Measurements from ENCODE around the gene SLC4A3.

SLC4A3 gene

GRCh38 chr2:219627103-219628100 lies at the start of gene SLC4A3:
SLC4A3 (plus strand) TSS chr2:219627630; CDS start chr2:219627993, 363 bp downstream.
- DNase-seq (ENCODE audit: insufficient read length, low spot score) (peak; percentile 55), FAIRE-seq (peak; percentile 28)

GRCh38 chr2:219578811-219579613 lies 48.4 kb upstream of the SLC4A3 start:
- DNase-seq (ENCODE audit: insufficient read length, low spot score) (no peak), FAIRE-seq (no peak)

- no peak for DNase-seq (ENCODE audit: insufficient read length, low spot score)
- FAIRE-seq: no peak
Measured at GRCh38 chr2:219581346-219581745, 46.1 kb upstream of the SLC4A3 start.

GRCh38 chr2:219591091-219591490 lies 36.3 kb upstream of the SLC4A3 start:
- no peak for FAIRE-seq

GRCh38 chr2:219592736-219593135 lies 34.7 kb upstream of the SLC4A3 start:
- DNase-seq (ENCODE audit: insufficient read length, low spot score) (no peak), FAIRE-seq (no peak)

More at GRCh38 chr2:219591091-219591490, 36.3 kb upstream of the SLC4A3 start:
- DNase-seq (ENCODE audit: insufficient read length, low spot score): no peak

- no peak for DNase-seq (ENCODE audit: insufficient read length, low spot score)
- FAIRE-seq: no peak
Measured at GRCh38 chr2:219593154-219593553, 34.3 kb upstream of the SLC4A3 start.

- DNase-seq (ENCODE audit: insufficient read length, low spot score) (no peak), FAIRE-seq (no peak)
Measured at GRCh38 chr2:219595256-219595655, 32.2 kb upstream of the SLC4A3 start.

- DNase-seq (ENCODE audit: insufficient read length, low spot score): no peak
Measured at GRCh38 chr2:219596954-219597551, 30.4 kb upstream of the SLC4A3 start.

GRCh38 chr2:219597552-219598307 lies 29.7 kb upstream of the SLC4A3 start, which contains the start of gene STK11IP:
STK11IP (plus strand) TSS chr2:219597857; CDS start chr2:219598120, 263 bp downstream.
- peak; percentile 99 for DNase-seq (ENCODE audit: insufficient read length, low spot score)
- peak; percentile 38 for FAIRE-seq

More at GRCh38 chr2:219596954-219597551, 30.4 kb upstream of the SLC4A3 start:
- FAIRE-seq: no peak

GRCh38 chr2:219598308-219599078 lies 28.9 kb upstream of the SLC4A3 start:
- FAIRE-seq (no peak), DNase-seq (ENCODE audit: insufficient read length, low spot score) (no peak)

- no peak for FAIRE-seq
- no peak for DNase-seq (ENCODE audit: insufficient read length, low spot score)
Measured at GRCh38 chr2:219603771-219604170, 23.7 kb upstream of the SLC4A3 start.

- no peak for FAIRE-seq
Measured at GRCh38 chr2:219605607-219605954, 21.8 kb upstream of the SLC4A3 start.

GRCh38 chr2:219607931-219608330 lies 19.5 kb upstream of the SLC4A3 start:
- FAIRE-seq: no peak
- DNase-seq (ENCODE audit: insufficient read length, low spot score): no peak

More at GRCh38 chr2:219605607-219605954, 21.8 kb upstream of the SLC4A3 start:
- no peak for DNase-seq (ENCODE audit: insufficient read length, low spot score)

GRCh38 chr2:219608399-219608964 lies 18.9 kb upstream of the SLC4A3 start:
- DNase-seq (ENCODE audit: insufficient read length, low spot score) (no peak), FAIRE-seq (no peak)

- no peak for DNase-seq (ENCODE audit: insufficient read length, low spot score)
- no peak for FAIRE-seq
Measured at GRCh38 chr2:219609149-219609750, 18.2 kb upstream of the SLC4A3 start.

- FAIRE-seq (no peak), DNase-seq (ENCODE audit: insufficient read length, low spot score) (no peak)
Measured at GRCh38 chr2:219611306-219611705, 16.1 kb upstream of the SLC4A3 start.

- FAIRE-seq (no peak), DNase-seq (ENCODE audit: insufficient read length, low spot score) (no peak)
Measured at GRCh38 chr2:219611866-219612576, 15.4 kb upstream of the SLC4A3 start.
